LNCAP (cell line): ENCODE measurements around the gene MAPK1IP1L.

ENCODE experiments used
- TF ChIP-seq, protein P1 (sequence below): fragments of 450-650 bp; IDR thresholded peaks from 2 replicates; pipeline ENCODE4 v1.5.1; 2017; ENCODE audit warnings: mild to moderate bottlenecking

Gene MAPK1IP1L

GRCh38 chr14:55051165-55051422, 353 bp upstream of the MAPK1IP1L start:
- TF ChIP-seq, protein P1, sequence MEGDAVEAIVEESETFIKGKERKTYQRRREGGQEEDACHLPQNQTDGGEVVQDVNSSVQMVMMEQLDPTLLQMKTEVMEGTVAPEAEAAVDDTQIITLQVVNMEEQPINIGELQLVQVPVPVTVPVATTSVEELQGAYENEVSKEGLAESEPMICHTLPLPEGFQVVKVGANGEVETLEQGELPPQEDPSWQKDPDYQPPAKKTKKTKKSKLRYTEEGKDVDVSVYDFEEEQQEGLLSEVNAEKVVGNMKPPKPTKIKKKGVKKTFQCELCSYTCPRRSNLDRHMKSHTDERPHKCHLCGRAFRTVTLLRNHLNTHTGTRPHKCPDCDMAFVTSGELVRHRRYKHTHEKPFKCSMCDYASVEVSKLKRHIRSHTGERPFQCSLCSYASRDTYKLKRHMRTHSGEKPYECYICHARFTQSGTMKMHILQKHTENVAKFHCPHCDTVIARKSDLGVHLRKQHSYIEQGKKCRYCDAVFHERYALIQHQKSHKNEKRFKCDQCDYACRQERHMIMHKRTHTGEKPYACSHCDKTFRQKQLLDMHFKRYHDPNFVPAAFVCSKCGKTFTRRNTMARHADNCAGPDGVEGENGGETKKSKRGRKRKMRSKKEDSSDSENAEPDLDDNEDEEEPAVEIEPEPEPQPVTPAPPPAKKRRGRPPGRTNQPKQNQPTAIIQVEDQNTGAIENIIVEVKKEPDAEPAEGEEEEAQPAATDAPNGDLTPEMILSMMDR = no peak

- TF ChIP-seq, protein P1 = no peak
These were observed 953 bp downstream of the MAPK1IP1L start for GRCh38 chr14:55052269-55052930.

- TF ChIP-seq, protein P1 = no peak
These were observed 1.6 kb downstream of the MAPK1IP1L start for GRCh38 chr14:55053018-55053417.

DNA sequence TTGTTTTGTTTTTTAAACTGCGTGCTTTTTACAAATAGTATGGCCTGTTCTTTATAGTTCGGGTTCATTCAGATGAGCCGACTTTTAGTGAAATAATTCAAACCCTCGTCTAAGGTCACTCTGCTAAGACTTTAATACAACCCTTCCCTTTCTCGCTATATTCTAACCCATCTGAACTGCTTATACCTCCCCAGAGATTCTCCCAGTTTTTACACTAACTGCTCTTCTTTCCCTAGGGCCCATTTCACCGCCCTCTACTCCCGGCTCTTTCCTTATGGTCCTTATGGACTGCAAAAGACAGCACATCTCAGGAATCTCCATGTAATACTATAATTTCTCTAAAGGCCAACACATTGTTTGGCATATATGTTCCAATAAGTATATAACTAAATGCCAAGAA, 2.1 kb downstream of the MAPK1IP1L start:
- TF ChIP-seq, protein P1 = no peak

GRCh38 chr14:55054098-55054497, 2.7 kb downstream of the MAPK1IP1L start:
- TF ChIP-seq, protein P1 = no peak

GRCh38 chr14:55057919-55058318, 6.5 kb downstream of the MAPK1IP1L start:
- TF ChIP-seq, protein P1 = no peak

- TF ChIP-seq, protein P1 = no peak
These were observed 7.9 kb downstream of the MAPK1IP1L start for GRCh38 chr14:55059333-55059732.
